ENCODE data around the gene SIRPG. TPM values are rescaled to one million over a fixed set of nuclear protein-coding genes. Genes with fewer than 3 reads are reported as not detected.

Gene SIRPG
- total RNA-seq (2022; extraction: Qiagen RNA extraction; ENCODE audit: low read depth): not detected in 5 replicates

DNA sequence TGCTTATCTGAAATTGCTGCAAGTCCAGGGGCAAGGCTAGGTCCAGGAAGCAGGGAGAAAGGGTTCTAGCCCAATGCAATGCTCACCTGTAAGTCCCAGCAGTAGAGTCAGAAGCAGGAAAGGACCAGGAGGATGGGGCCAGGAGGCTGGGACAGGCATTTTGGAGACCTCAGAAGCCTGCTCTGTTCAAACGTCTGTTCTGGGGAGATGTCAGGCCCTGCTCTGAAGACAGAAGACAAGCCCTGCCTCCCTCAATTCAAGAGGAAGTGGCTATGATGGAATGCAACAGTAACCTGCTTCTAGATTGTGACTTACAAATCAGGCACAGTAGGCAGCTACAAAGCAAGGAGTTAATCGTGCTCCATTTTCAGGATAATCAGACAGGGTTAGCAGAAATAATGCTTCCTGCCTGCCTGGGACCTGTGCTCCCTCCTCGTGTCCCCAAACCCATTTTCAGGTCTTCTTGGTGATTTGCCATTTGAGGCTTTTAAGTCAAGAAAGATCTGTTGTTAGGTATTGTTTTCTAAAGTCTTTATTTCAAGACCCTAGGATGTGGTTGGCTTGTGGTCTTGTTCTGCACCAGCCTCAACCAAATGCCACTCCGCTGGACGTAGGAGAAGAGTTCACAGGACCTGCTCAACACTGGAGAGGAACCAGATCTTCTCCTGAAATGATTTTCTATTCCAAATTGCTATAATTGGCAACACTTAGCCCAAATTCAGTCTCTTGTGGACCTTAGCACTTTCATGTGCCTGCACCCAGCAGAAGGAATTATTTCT is at the start of gene SIRPG:
Gene SIRPG, minus strand, starts transcription at position 224 of the 779 bp plus-strand sequence. Its CDS starts 65 bp downstream, at position 159.

DNA sequence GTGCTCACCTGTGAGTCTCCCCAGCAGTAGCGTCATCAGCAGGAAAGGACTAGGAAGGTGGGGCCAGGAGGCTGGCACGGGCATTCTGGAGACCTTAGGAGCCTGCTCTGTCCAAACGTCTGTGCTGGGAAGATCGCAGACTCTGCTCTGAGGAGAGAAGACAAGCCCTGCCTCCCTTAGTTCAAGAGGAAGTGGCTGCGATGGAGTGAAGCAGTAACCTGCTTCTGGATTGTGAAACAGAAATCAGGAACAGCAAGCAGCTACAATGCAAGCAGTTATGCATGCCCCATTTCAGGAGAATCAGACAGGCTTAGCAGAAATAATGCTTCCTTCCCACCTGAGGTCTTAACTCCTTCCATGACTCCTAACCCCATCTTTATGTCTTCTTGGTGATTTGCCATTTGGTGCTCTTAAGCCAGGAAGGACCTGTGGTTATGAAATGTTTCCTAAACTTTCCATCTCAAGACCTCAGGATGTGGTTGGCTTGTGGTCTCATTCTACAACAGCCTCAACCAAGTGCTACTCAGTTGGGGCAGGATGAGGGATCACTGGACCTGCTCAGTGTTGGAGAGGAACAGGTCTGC is 37.6 kb downstream of the SIRPG start, which contains the start of gene SIRPB1:
Gene SIRPB1, minus strand, starts transcription at position 149 of the 584 bp plus-strand sequence. Its CDS starts 65 bp downstream, at position 84.

Other genes with a start within 250 kb of the SIRPG start
- 113 to 129 TPM (median 120 TPM) in 5 replicates for gene NSFL1C, start 190.9 kb downstream of the SIRPG start, total RNA-seq (2022; extraction: Qiagen RNA extraction; ENCODE audit: low read depth)
- not detected in 5 replicates for gene SIRPB2, start 166.4 kb downstream of the SIRPG start, total RNA-seq (2022; extraction: Qiagen RNA extraction; ENCODE audit: low read depth)
- not detected in 5 replicates for gene SIRPD, start 100.1 kb downstream of the SIRPG start, total RNA-seq (2022; extraction: Qiagen RNA extraction; ENCODE audit: low read depth)
- 0.57 to 0.80 TPM (median 0.65 TPM) in 5 replicates for gene SIRPB1, start 37.8 kb downstream of the SIRPG start, total RNA-seq (2022; extraction: Qiagen RNA extraction; ENCODE audit: low read depth)
- gene SIRPA, start 237.6 kb upstream of the SIRPG start, total RNA-seq (2022; extraction: Qiagen RNA extraction; ENCODE audit: low read depth): 27.1 to 33.9 TPM (median 30.8 TPM) in 5 replicates

Measured in A549 treated with CpdA at 1 μM for 4 hours (cell line).